PC-3 (cell line): ENCODE measurements around the gene CPEB1.

Source experiments
- EZH2 ChIP-seq: fragments of 300-600 bp; sonication (generic); IDR thresholded peaks from one replicate; pipeline ENCODE4 v1.6.1; 2017; ENCODE audit warnings: antibody characterized with exemption, mild to moderate bottlenecking, low read length; ENCODE audit not compliant: unreplicated experiment
- EZH2phosphoT487 ChIP-seq: fragments of 300-600 bp; sonication (generic); IDR thresholded peaks from 2 replicates; pipeline ENCODE4 v1.6.1; 2018; ENCODE audit warnings: mild to moderate bottlenecking, antibody characterized with exemption, low read length, borderline replicate concordance
- TF ChIP-seq, protein P1 (sequence below): fragments of 300-600 bp; sonication (generic); conservative IDR thresholded peaks from 2 replicates; pipeline ENCODE4 v1.5.1; 2017; ENCODE audit warnings: antibody characterized with exemption, low read depth, mild to moderate bottlenecking, low read length

DNA sequence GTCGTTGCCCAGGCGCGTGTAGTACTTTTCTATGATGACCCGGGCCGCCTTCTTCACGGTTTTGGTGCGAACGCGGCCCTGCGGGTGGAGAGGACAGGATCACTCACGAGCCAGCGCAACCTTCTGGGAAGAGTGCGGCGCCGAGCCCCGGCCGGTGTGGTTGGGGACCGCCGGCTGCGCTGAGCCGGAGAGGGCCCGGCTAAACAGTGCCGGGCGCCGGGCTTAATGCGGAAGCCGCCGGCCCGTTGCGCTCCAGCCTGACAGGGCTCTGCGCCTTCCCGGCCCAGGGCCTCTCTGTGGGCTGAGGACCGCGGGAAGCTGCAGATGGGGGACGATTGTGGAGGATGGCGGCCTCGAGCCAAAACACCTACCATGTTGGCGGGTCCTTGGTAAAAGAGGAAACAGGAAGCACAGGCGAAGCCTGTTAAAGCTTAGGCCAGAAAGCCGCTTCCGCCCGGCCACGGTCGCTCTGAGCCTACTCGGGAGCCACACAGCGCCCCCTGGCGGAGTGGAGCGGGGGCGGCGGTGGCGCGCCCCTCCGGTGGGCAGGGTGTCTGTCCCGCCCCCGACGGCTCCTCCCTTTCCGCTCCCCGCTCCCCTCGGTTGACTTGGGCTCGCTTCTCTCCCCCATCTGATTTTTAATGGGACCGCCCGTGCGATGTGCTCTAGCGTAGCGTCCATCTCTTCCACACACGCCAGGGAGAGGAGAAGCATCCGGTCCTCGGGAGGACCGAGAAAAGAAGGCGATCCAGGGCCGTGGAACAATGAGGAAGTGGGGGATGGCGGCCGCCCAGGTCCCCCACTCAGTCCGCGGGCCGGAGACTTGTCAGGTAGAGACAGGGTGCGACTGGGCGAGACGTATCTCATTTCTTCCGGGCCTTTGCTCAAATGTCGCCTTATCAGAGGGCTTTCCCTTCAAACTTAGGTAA lies 106.8 kb downstream of the CPEB1 start, which contains the start of gene RPS17:
- TF ChIP-seq, protein P1, sequence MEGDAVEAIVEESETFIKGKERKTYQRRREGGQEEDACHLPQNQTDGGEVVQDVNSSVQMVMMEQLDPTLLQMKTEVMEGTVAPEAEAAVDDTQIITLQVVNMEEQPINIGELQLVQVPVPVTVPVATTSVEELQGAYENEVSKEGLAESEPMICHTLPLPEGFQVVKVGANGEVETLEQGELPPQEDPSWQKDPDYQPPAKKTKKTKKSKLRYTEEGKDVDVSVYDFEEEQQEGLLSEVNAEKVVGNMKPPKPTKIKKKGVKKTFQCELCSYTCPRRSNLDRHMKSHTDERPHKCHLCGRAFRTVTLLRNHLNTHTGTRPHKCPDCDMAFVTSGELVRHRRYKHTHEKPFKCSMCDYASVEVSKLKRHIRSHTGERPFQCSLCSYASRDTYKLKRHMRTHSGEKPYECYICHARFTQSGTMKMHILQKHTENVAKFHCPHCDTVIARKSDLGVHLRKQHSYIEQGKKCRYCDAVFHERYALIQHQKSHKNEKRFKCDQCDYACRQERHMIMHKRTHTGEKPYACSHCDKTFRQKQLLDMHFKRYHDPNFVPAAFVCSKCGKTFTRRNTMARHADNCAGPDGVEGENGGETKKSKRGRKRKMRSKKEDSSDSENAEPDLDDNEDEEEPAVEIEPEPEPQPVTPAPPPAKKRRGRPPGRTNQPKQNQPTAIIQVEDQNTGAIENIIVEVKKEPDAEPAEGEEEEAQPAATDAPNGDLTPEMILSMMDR: peak; percentile 89
- TF ChIP-seq EZH2 (no peak), EZH2phosphoT487 (no peak)
